ENCODE data around the gene LILRB2.

DNA sequence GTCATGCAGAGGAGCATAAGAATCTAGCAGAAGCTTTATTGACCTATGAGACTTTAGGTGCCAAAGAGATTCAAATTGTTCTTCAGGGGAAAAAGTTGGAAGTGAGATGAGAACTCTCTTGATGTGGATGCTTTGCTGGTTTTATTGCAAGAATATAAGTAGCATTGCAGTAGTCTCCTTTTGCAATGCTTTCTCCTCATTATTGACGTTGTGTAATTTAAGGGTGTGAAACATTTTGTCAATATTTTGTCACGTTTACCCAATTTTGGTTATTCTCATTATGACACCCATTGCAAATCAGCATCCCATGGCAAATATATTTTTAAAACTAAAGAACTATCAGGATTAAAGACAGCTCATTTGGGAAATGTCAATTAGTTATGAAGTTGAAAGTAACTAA is 12.0 kb downstream of the LILRB2 start:
- TF ChIP-seq EZH2 (IDR thresholded peaks at IDR 0.05; ENCODE audit: borderline replicate concordance, low read depth, low read length, poor library complexity, severe bottlenecking): no peak
- TF ChIP-seq, protein P1, sequence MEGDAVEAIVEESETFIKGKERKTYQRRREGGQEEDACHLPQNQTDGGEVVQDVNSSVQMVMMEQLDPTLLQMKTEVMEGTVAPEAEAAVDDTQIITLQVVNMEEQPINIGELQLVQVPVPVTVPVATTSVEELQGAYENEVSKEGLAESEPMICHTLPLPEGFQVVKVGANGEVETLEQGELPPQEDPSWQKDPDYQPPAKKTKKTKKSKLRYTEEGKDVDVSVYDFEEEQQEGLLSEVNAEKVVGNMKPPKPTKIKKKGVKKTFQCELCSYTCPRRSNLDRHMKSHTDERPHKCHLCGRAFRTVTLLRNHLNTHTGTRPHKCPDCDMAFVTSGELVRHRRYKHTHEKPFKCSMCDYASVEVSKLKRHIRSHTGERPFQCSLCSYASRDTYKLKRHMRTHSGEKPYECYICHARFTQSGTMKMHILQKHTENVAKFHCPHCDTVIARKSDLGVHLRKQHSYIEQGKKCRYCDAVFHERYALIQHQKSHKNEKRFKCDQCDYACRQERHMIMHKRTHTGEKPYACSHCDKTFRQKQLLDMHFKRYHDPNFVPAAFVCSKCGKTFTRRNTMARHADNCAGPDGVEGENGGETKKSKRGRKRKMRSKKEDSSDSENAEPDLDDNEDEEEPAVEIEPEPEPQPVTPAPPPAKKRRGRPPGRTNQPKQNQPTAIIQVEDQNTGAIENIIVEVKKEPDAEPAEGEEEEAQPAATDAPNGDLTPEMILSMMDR (conservative IDR thresholded peaks at IDR 0.05; ENCODE audit: low read depth, low read length): no peak
